Measurements from ENCODE around the gene DNAH1.

GRCh38 chr3:52322466-52322865 lies 6.3 kb downstream of the DNAH1 start:
- TF ChIP-seq POLR2A (IDR thresholded peaks at IDR 0.05) (no peak), CTCF (IDR thresholded peaks at IDR 0.05) (no peak)
